Activated T-helper 1 cell treated with anti-CD3 and anti-CD28 coated beads, Interleukin-2, amount 50 U/mL, for 16 hours (primary cell): ENCODE results near the gene TBX3.

ENCODE experiments used
- DNase-seq, 2 donors: peaks; one replicate each; pipeline ENCODE4 v3.0.0-alpha.2; 2020; ENCODE audit warnings: low read depth in 1 of 2, low spot score in 1 of 2

TBX3 gene

GRCh38 chr12:114696443-114697242 is 12.7 kb upstream of the TBX3 start:
- no peak for DNase-seq

DNA sequence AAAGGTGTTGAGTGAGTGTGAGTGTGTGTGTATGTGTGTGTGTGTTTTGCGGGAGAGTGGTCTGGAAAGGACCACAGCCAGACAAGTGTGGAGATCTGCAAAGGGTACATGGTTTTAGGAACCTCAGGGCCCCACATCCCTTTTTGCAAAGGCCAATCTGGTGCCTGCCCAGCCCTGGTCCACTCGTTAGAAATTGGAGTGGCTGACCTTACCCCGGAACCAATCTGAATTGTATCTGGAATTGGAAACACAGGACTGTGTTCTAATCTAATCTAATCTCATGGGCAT is 11.3 kb upstream of the TBX3 start:
- no peak for DNase-seq

GRCh38 chr12:114694436-114695304 is 10.7 kb upstream of the TBX3 start:
- DNase-seq, result no peak

- DNase-seq, result no peak
These were observed 9.6 kb upstream of the TBX3 start for GRCh38 chr12:114693532-114693931.

DNA sequence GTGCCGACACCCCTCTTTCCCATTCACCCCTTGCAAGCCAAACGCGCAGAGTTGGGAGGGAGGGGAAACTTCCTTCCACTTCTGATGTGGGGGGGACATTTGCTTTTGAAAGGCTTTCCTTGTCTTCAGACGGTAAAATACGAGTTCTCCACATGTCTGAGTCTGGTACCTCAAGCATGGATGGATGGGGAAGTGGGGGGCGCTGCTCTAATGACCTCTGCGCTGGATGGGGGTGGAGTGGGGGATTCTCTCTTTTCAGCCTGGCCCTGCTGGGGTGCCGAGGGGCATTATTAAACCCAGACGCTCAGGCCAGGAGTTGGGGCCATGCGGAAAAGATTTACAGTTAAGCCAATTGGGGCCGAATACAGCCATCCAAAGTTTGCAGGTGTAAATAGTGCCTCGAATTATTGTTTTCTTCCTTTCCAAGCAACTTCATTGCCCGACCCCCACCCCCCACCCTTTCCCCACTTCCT is 9.1 kb upstream of the TBX3 start:
- DNase-seq, result no peak

- no peak for DNase-seq
These were observed 8.4 kb upstream of the TBX3 start for GRCh38 chr12:114692186-114693058.

DNA sequence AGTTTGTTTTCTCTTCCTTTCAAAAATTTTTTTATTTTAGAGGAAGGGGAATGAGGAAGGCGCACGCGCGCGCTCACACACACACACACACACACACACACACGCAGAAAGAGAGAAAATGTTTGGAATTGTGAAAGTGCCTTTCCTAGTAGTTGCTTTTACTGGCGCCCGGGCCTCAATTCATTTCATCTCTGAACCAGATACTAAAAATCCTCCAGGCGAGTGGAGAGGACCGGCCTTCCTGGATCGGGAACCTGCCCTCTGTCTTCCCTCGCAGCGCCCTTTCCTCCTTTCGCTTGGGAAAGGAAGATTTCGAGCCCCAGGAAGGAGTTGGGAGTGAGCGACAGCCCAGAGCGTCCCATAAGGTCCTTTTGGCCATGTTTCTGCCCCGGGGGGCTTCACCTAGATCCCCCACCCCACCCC is 7.8 kb upstream of the TBX3 start:
- no peak for DNase-seq

DNA sequence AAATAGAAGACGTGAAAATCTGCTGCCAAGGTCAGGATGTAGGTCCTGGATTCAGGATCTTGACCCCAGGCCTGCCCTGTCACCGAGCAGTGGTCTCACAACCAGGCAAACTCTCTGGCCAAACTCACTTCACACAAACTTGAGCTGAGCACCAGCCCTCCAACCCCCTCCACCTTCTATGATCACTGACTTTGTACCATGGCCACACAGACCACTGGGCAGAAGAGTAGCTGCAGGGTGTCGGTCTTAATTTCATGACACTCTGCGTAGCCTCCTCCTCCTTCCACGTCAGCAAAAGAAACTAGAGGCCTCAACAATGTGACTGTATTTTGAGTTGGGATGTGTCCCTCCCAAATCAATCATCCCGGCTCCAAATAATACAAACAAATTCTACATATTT is 7.2 kb upstream of the TBX3 start:
- no peak for DNase-seq

DNA sequence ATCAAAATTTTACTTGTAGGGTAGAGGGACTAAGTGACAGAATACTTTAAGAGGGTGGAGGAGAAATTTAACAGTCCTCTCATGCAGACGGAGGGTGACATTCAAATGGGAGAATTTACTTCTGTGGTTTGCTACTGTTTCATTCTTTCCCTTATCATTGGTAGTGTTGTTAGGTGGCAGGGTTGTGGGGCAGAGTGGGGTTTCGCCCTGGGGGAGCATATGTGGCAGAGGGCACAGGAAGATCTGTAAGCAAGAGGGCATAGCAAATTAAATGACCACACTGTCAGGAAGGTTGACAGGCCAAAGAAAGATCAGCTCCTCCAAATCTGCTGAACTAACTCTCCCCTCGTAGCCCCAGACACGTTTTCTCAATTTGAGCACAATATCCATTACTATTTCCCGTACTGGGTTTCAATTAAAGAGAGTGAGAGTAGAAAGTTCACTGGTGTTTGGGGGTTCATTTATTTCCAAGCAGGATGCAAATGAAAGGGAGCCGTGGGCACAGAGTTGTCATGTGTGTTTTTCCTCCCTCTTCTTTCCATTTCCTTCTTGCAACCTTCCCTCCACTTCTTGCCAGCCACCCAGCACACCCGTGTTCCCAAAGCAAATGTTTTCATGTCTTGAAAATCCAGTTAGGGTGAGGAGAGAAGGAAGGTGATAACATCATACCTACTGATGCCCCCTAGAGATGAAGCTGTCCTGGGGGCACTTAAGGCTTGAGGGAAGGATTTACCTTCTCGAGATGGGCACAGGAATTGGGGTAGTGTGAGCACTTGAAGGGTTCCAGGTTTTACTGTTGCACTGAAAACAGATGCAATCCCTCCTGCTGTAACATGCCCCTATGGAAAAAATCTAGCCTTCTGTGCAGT is 6.5 kb upstream of the TBX3 start:
- DNase-seq, result no peak

- no peak for DNase-seq
These were observed 5.4 kb upstream of the TBX3 start for GRCh38 chr12:114689075-114689994.

DNA sequence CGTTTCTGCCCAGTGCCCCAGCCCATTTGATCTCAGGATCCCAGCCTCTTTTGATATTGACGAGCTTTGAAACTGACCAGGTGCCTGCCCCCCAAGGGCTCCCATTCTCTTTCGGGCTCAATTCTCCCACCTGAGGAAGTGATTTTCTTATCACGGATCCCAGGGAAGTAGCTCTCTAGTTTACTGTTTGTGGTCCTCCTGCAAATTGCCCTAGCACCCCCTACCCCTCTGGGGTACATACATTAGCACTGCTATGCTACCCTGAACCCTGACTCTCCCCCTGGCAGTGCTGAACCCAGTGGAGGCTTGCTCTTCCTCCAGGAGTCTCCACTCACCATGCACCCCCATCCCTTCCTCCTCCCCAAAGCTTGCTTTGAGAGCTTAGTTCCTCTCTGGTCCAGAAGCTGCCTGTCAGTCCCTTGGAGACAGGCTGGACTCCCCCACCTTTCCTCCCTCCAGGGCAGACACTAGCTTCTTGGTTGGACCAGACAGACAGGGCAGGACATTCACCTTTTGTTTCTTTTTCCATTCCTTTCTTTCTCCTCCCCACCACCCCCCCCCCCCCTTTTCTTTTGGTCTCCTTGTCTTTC is 4.4 kb upstream of the TBX3 start:
- no peak for DNase-seq

- no peak for DNase-seq
These were observed 3.8 kb upstream of the TBX3 start for GRCh38 chr12:114687802-114688201.

GRCh38 chr12:114686773-114687500 is 3.0 kb upstream of the TBX3 start:
- no peak for DNase-seq

DNA sequence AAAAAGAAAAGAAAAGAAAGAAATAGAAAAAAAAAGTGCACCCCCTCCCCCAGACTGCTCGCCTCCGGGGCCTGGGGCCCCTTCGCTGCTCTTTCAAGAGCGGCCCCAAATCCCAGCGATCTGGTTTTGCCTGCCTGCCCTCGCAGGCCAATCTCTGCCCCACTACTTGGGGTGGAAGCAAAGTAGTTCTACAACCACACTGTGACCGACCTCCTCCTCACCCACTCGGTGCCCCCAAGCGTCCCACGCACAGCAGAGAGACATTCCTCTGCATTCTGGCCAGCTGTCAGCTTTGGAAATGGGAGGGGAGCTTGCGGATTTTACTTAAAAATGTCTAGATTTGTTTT is 2.4 kb upstream of the TBX3 start:
- no peak for DNase-seq

- no peak for DNase-seq
These were observed 1.9 kb upstream of the TBX3 start for GRCh38 chr12:114685869-114686268.

GRCh38 chr12:114685320-114685781 is 1.4 kb upstream of the TBX3 start:
- no peak for DNase-seq

- DNase-seq, result no peak
These were observed 897 bp upstream of the TBX3 start for GRCh38 chr12:114684870-114685273.

DNA sequence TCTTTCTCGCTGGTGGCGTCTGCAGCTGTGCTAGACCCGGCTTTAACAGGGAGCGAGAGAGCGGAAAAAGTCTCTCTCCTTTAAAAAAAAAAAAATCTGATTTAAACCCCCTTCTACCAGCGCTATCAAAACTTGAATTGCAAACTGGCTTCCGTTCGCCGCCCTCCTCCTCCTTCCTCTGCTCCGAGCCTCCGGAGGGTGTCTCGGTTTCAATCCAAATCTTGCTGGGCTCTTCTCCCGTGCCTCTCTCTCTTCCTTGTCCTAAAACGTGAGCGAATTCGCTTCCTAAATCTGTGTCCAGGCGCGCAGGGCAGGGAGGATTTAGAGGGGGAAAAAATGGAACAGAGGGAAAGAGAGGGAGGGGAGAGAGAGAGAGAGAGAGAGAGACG is 272 bp downstream of the TBX3 start:
- DNase-seq, result no peak
